GM19328 (cell line): ENCODE results near the gene PIK3CG.
"Not testable (repeated sequence)": the region's sequence is repeated elsewhere in the genome, so short reads cannot be mapped to it uniquely, and the experiment has no call there.

Source experiments
- ATAC-seq: cut with Tn5 transposase; IDR thresholded peaks from one replicate; pipeline ENCODE4 v1.9.1; 2021; ENCODE audit warnings: mild to moderate bottlenecking, moderate library complexity; ENCODE audit not compliant: unreplicated experiment

PIK3CG gene

DNA sequence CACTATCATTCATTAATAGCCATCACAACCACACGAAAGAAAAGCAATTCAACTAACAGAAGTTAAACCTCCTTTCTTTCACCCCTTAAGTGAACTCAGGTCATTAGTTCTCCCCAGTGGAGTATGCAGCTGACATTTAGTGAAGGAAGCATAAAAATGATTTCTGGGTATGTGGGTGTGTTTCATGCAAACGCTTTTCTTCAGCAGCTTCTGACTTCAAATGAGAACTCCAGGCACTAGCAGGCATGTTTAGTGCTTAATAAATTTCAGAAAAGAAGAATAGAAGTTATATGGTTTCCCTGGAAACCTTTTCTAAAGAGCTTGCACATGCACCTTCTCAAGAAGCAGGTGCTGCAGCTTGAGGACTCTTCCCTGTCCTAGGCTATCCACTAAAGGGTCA lies 62.5 kb downstream of the PIK3CG start:
- ATAC-seq, result no peak

DNA sequence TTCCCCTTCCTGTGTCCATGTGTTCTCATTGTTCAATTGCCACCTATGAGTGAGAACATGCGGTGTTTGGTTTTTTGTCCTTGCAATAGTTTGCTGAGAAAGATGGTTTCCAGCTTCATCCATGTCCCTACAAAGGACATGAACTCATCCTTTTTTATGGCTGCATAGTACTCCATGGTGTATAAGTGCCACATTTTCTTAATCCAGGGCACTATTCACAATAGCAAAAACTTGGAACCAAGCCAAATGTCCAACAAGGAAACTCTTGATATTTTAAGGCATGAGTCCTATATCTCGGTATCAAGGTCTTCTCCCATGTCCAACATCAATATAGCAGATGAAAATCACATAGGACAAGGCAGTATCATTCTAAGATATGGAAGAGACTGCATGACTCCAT lies 64.5 kb downstream of the PIK3CG start:
- not testable (repeated sequence) for ATAC-seq

DNA sequence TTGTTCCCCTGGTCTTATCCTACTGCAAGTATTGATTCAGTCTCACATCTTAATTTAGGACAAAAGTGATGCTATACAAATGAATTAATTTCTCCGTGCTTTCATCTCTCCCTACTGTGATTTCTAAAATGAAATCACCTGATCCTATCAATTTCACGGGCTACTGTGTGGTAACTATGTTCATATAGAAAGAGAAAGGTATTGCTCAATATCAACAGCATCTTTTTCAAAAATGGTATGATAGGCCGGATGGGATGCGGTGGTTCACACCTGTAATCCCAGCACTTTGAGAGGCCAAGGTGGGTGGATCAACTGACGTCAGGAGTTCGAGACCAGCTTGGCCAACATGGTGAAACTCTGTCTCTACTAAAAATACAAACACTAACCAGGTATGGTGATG lies 71.2 kb downstream of the PIK3CG start:
- ATAC-seq, result no peak

DNA sequence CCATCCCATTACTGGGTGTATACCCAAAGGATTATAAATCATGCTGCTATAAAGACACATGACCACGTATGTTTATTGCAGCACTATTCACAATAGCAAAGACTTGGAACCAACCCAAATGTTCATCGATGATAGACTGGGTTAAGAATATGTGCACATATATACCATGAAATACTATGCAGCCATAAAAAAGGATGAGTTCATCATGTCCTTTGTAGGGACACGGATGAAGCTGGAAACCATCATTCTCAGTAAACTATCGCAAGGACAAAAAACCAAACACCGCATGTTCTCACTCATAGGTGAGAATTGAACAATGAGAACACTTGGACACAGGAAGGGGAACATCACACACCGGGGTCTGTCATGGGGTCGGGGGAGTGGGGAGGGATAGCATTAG lies 73.0 kb downstream of the PIK3CG start:
- ATAC-seq, result not testable (repeated sequence)

DNA sequence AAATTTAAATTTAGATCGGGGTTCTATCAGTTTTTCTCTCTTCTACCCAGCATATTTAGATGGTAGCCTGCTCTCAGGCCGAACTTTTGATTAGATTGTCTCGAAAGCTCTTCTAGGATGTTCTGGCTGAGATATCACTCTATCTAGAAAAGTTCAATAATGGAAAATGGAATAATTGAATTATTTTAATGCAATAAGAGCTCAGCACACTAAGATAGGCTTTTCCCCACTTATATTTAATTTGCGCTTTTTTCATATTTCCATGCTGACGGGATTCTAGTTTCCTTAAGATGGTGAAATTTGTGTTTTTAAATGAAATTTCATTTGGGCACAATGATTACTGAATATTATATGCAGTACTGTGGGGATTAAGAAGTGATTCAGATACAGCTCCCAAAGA lies 73.7 kb downstream of the PIK3CG start:
- ATAC-seq, result no peak

DNA sequence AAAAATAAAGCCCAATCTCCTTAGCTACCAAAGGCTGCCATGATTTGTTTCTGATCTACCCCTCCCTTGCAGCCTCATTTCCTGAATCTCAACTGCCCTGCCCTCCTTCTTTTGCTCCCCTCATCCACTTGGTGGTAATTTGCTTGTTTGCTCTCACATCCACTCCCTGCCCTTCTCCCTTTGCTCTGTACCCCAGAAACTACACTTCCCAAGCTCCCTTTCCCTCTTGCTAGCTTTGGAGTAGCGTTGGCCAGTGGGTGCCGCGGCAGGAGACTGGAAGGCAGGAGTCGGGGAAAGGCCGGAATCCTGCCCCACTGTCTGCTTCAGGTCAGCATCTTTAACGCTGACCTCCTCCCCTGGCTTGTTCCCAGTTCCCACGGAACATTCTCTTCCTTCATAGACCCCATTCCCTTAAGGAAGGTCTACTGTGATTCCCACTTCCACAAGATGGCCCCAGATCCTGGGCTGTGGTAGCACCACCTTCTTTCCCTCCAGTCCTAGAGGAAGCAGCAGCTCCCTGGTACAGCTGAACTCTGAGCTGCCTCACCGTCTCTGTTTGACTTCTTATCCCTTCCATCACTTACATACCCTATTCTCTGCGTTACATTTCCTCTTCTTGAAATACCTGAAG lies 79.1 kb downstream of the PIK3CG start:
- ATAC-seq, result no peak

DNA sequence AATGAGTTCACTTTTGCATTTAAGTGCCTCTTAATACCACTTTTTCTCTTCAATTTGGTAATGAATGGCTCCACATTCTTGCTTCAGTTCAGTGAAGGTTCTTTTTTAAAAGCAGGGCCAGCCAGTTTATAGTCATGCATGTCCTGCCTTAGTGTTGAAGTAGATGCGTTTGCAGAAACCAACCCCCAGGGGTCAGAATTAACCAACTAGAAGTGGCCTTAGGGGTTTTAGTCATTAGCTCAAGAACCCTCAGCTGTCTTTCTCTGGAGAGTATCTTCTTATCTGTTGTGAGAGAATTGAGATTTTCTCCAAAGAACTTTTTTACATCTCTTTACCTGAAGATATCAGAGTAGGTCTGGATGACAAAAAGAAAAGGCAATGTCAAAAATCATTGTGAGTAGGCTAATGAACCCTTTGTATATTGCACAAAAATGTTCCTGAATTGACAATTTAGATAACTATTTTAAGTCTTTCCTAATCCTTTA lies 82.2 kb downstream of the PIK3CG start:
- ATAC-seq, result no peak

DNA sequence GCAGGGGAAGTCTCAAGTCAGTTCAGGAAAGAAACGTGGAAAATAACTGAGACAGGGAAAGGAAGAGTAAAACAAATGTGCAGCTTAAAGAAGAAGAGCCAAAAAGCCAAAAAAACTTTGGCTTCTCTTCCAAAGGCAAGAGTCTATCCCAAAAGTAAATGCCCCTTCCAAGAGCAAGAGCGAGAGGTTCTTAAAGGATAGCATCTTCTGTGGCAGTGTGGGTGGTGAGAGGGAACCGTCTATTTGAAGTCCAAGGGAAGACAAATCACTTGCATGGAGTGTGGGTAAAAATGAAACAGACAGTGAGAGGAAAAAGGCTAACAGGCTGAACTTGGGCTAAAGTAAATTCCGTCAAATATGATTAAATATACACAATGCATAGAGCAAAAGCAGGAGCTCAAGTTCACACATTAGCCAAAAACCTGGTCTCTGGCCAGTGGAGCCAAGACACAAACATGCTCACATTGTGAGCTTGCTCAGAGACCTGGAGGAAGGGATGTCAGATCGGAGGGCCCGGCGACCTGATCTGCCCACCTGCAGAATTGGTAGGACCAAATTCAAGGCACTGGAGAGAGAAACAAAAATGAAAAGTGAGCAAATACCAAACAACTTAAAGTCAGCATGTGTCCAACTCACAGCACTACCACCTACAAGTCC lies 87.0 kb downstream of the PIK3CG start:
- ATAC-seq, result no peak

DNA sequence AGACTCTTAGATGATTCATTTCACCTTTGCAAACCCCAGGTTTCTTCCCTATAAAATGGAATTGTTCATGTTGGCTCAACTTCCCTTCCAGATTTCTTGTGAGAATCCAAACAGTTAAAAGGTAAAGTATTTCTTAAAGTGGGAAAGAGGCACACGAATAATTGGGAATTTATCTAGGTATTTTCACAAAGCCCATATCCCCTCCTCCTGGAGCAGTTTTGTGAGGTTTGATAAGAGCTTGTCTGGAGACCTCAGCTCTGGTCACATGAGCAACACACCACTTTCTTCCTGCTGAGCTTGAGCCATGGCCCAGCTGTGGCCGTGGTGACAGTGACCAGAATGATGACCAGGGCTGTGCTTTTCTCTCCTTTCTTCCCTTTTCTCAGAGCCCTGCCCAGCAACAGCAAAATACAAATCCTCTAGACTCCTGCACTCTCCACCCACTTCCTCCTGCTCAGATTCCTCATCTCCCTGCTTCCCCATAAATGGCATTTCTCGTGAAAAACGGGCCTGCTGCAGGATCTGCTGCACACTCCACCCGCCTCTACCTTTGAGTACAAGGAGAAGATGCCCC lies 87.7 kb downstream of the PIK3CG start:
- ATAC-seq, result no peak

DNA sequence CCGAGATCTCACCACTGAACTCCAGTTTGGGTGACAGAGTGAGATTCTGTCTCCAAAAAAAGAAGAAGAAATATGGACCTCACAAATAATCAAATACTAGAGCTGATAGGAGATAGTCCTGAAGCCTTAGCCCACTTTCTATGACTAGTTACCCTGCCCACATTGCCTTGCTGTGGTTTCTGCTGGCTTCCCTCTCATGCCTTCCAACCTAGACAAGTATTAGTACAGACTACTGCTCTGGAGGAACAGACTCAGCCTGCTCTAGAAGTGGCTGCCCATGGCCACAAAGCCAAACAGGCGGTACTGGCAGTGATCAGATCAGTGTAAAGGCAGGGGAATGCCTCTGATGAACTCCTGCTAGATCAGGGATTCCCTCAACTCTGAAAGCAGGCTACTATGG lies 89.8 kb downstream of the PIK3CG start:
- ATAC-seq, result no peak

DNA sequence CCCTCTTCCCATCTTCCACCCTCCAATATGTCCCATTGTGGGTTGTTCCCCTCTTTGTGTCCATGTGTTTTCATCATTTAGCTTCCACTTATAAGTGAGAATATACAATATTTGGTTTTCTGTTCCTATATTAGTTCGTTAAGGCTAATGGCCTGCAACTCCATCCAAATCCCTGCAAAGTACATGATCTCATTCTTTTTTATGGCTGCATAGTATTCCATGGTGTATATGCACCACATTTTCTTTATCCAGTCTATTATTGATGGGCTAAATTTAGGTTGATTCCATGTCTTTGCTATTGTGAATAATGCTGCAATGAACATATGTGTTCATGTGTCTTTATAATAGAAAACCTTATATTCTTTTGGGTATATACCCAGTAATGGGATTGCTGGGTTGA lies 90.8 kb downstream of the PIK3CG start:
- not testable (repeated sequence) for ATAC-seq
